Panc1 (cell line): ENCODE results near the gene ATP10A. TPM values are rescaled to one million over a fixed set of nuclear protein-coding genes. Genes with fewer than 3 reads are reported as not detected.

Experiments used
- ATAC-seq: fragments of 200-7000 bp; cut with Tn5 transposase; 2 replicates; pipeline ENCODE4 v1.9.1; 2020; ENCODE audit warnings: mild to moderate bottlenecking, moderate library complexity
- BruUV-seq: library from RNA; stranded (reverse); fragments of 400-500 nt; replicated peaks from 2 replicates; lab custom pipeline; 2021; lab: Mats Ljungman, UMichigan
- CTCF ChIA-PET: fragments of 300-600 bp; sonication (Branson Sonifier 250); formaldehyde crosslinking; loops from one replicate; lab custom pipeline; 2022; ENCODE audit warnings: antibody characterized with exemption; lab: Charles Lee
- POLR2A ChIA-PET: fragments of 300-600 bp; sonication (Branson Sonifier 250); formaldehyde crosslinking; loops from one replicate; lab custom pipeline; 2022; ENCODE audit warnings: antibody characterized with exemption; lab: Charles Lee
- DNase-seq: peaks from one replicate; pipeline ENCODE4 v3.0.0-alpha.2; 2010; ENCODE audit warnings: low read depth, low spot score
- H3K27ac ChIP-seq: 2 replicates; pipeline ENCODE4 v1.5.1; 2011; ENCODE audit warnings: mild to moderate bottlenecking, low read length, inconsistent platforms
- H3K27me3 ChIP-seq: fragments of 200-500 bp; sonication (Bioruptor generic); 2 replicates; pipeline ENCODE4 v1.6.0; 2014; ENCODE audit warnings: low read length, inconsistent platforms; ENCODE audit not compliant: control insufficient read depth, insufficient read depth
- H3K36me3 ChIP-seq: fragments of 200-500 bp; sonication (Bioruptor generic); 2 replicates; pipeline ENCODE4 v1.5.1; 2014; ENCODE audit warnings: inconsistent platforms, mild to moderate bottlenecking, low read length, moderate library complexity; ENCODE audit not compliant: control insufficient read depth, insufficient read depth
- H3K4me1 ChIP-seq: 2 replicates; pipeline ENCODE4 v1.5.1; 2011; ENCODE audit warnings: inconsistent platforms, mild to moderate bottlenecking, low read length, moderate library complexity; ENCODE audit not compliant: control insufficient read depth, insufficient read depth
- H3K4me3 ChIP-seq, 2 experiments: 2 replicates each; pipeline ENCODE4 v1.5.1; 2011 to 2012; ENCODE audit warnings: low read depth in 2 of 2, low read length in 2 of 2, mild to moderate bottlenecking in 2 of 2, inconsistent platforms in 1 of 2, moderate library complexity in 1 of 2
- H3K9me3 ChIP-seq: fragments of 200-500 bp; sonication (Bioruptor generic); 2 replicates; pipeline ENCODE4 v1.5.1; 2014; ENCODE audit warnings: low read depth, mild to moderate bottlenecking, inconsistent platforms, low read length, moderate library complexity; ENCODE audit not compliant: control insufficient read depth, insufficient read depth
- CTCF ChIP-seq: fragments of 450-650 bp; IDR thresholded peaks from 2 replicates; pipeline ENCODE4 v1.5.1; 2017; ENCODE audit warnings: mild to moderate bottlenecking
- POLR2AphosphoS5 ChIP-seq: IDR thresholded peaks from 2 replicates; pipeline ENCODE4 v1.6.1; 2012; ENCODE audit warnings: mild to moderate bottlenecking, low read depth, low read length, moderate library complexity
- REST ChIP-seq, 2 experiments: IDR thresholded peaks; 2 replicates each; pipeline ENCODE4 v1.6.1; 2011 to 2012; ENCODE audit warnings: low read depth in 2 of 2, control low read depth in 1 of 2, low read length in 1 of 2, mild to moderate bottlenecking in 1 of 2, moderate library complexity in 1 of 2; ENCODE audit not compliant: insufficient read depth in 1 of 2
- SIN3A ChIP-seq: IDR thresholded peaks from 2 replicates; pipeline ENCODE4 v1.6.1; 2012; ENCODE audit warnings: low read depth, mild to moderate bottlenecking, low read length, moderate library complexity, borderline replicate concordance; ENCODE audit not compliant: insufficient read depth
- TCF7L2 ChIP-seq: IDR thresholded peaks from 2 replicates; pipeline ENCODE4 v1.6.1; 2011; ENCODE audit warnings: mild to moderate bottlenecking, low read depth, low read length, inconsistent platforms
- in situ Hi-C: cut with HindIII; loops from 2 replicates; pipeline ENCODE4 v1.10.0; 2016; ENCODE audit warnings: low sequenced_read_pairs, low pct_unique_long_range_greater_than_20kb
- intact Hi-C: fragments of 100-400 bp; cut with micrococcal nuclease; formaldehyde crosslinking; loops from one replicate; pipeline ENCODE4 v1.10.0; 2022; ENCODE audit not compliant: unreplicated experiment
- total RNA-seq: library from RNA; stranded (reverse); gene quantifications from one replicate; pipeline ENCODE4 v1.2.1, GENCODE V29; 2021; ENCODE audit not compliant: unreplicated experiment

Gene ATP10A
- total RNA-seq, 1 experiment from 2014 or later = 0.31 TPM

- CTCF ChIA-PET = no interaction called here
- intact Hi-C loops = no loop called here
- in situ Hi-C loops = no loop called here
These were observed 165.5 kb downstream of the ATP10A start for GRCh38 chr15:25697586-25697985.

GRCh38 chr15:25695875-25696760, 167.0 kb downstream of the ATP10A start:
- no peak for TF ChIP-seq REST (IDR thresholded peaks at IDR 0.05; ENCODE audit: insufficient read depth in 1 of 2, low read depth in 2 of 2, low read length in 1 of 2)
- TF ChIP-seq SIN3A = no peak
- no peak for TF ChIP-seq TCF7L2
- TF ChIP-seq POLR2AphosphoS5 = no peak
- Histone ChIP-seq H3K4me1 (no peaks in the 10 kb centered on the region), H3K4me3 (no peak overlapping the region), H3K27me3 (no peaks in the 10 kb centered on the region), H3K9me3 (no peaks in the 10 kb centered on the region), H3K27ac (no peak overlapping the region), H3K36me3 (no peaks in the 10 kb centered on the region)
- DNase-seq (no peak), ATAC-seq (no peak)
- ChIA-PET POLR2A (no interaction called here), CTCF (interaction anchor here (0.5 kb wide), 1 partner anchor 9 kb away, joined by 9 read pairs; no protein-coding TSS in a partner anchor)
- in situ Hi-C loops = no loop called here
- no TSS peak for BruUV-seq
- intact Hi-C loops = no loop called here

More at GRCh38 chr15:25697586-25697985, 165.5 kb downstream of the ATP10A start:
- H3K27ac ChIP-seq = no peak overlapping the region
- H3K36me3 ChIP-seq = no peaks in the 10 kb centered on the region
- POLR2A ChIA-PET = no interaction called here
- no peaks in the 10 kb centered on the region for H3K27me3 ChIP-seq
- no TSS peak for BruUV-seq
- no peaks in the 10 kb centered on the region for H3K4me1 ChIP-seq
- TF ChIP-seq POLR2AphosphoS5 (no peak), CTCF (no peak), REST (IDR thresholded peaks at IDR 0.05; ENCODE audit: insufficient read depth in 1 of 2, low read depth in 2 of 2, low read length in 1 of 2) (no peak), TCF7L2 (no peak), SIN3A (no peak)
- no peaks in the 10 kb centered on the region for H3K9me3 ChIP-seq
- DNase-seq (no peak), ATAC-seq (no peak)
- no peak overlapping the region for H3K4me3 ChIP-seq
